GM19238 (cell line): ENCODE measurements around the gene PDSS1.
"Not testable (repeated sequence)": the region's sequence is repeated elsewhere in the genome, so short reads cannot be mapped to it uniquely, and the experiment has no call there.

Experiments used
- DNase-seq: peaks from one replicate; pipeline ENCODE4 v3.0.0; 2011; ENCODE audit warnings: low spot score; ENCODE audit not compliant: insufficient read length

The PDSS1 gene

GRCh38 chr10:26739071-26739631, 41.6 kb downstream of the PDSS1 start:
- DNase-seq, result no peak

DNA sequence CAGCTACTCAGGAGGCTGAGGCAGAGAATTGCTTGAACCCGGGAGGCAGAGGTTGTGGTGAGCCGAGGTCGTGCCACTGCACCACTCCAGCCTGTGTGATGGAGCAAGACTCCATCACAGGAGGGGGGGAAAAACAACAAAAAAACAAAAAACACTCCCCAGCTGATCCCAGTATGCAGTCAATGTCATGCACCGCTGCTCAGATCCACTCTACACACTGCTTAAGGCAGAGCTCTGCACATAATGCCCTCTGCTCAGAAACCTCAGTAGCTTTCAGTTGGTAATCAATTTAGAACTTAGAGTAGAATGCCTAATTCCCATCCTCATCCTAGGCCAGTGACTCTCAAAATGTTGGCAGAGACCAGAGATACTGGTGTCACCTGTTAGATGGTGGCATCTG, 43.9 kb downstream of the PDSS1 start:
- no peak for DNase-seq

DNA sequence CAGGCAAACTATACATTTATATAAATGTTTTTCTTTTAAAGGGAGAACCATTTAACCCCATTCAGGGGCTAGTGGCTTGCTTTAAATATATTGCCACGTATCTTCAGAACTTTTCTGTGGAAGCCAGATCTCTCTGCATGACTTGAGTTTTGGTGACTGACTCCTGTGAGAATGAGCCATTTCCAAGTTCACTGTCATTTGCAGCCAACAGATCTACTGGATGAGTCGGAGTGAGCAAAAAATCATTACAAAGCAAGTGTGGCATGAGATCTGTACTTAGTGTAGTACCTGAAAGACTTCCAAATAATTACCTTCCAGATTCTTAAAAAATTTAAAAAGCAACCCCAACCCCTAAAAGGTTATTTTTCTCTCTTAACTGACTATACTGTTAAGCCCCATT, 45.6 kb downstream of the PDSS1 start:
- DNase-seq, result no peak

- no peak for DNase-seq
Measured at GRCh38 chr10:26743841-26744240, 46.3 kb downstream of the PDSS1 start.

DNA sequence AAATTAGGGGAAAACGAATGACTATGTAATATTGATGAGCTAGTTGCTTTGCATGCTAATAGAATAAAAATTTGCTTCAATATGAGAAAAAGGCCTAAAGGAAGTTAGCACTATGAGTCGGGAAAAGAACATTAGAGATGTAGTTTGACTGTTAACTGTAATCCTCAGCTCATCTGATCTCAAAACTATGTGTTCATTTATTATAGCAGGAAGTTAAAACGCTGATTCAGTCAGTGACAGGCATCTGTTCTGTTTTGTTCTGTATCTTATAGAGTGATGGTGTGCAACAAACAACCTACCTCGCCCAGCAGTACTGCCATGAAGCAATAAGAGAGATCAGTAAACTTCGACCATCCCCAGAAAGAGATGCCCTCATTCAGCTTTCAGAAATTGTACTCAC, 48.6 kb downstream of the PDSS1 start:
- DNase-seq, result no peak

DNA sequence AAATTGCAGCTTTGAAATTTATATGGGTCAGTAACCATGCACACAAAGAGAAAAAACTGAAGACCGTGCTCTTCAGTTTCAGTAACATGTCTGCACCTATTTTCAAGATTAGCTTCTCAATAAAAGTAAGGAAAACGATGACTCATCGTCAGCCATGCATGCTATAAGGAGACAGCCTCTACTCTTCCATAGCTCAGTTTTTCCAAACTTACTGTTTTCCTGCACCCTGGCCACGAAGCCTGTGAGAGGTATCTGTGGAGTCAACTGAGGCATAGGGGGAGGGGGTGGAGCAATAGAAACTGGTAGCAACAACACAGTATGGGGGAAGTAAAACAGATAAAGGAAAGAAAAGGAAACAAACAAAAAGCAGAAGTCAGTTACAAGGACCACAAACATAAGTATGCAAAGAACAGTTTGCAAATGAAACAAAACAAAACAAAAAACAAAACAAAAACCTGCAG, 58.0 kb downstream of the PDSS1 start:
- no peak for DNase-seq

DNA sequence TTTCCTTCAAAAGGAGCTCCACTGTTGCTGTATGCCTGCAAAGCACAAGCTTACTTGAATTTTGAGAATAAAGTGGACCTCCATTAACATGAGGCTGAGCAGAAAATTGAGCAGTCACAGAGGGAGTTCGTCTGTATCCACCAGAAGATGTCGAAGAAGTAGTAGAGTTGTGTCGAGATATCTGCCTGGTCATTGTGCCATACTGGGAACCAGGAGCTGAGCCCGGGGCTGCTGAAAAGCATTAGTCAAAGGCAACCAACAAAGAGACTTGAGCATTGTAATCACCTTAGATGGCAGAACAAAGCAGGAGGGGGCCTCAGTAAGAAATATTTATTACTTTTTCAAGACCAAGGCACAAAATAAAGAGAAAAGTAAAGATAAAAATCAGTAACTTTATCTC, 61.5 kb downstream of the PDSS1 start:
- DNase-seq, result no peak

DNA sequence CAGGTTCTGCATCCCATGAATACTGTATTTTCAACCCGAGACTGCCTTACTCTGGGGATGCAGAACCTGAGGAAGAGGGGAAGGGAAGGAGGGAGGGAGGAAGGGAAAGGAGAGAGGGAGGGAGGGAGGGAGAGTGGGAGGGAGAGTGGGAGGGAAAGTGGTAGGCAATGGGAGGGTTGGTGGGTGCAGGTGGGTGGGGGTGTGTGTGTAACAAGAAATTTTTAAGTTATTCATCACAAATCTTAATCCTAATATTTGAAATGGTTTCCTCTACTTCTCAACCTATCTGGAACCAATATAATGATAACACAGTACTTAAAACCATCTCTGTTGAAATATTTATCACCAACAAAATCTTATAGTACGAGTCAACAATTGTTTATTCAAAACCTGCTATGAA, 68.0 kb downstream of the PDSS1 start:
- DNase-seq, result no peak

DNA sequence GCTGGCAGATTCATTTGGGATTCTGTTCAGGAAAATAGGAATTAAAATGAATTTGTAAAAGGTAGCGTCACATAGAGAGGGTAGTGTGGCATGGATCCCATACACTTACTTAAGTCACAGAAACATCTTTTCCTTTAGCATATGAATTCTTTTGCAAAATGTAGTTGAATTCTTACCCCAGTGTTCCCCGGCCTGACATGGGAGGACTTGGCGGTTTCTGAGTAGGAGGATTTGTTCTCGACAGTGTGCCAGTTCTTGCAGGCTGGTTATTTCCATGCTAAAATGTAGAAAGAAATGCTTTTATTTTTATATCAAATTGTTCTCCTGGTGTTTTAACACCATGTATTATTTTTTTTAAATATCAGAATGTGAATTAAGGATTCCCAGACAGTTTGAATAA, 72.6 kb downstream of the PDSS1 start:
- DNase-seq, result no peak

GRCh38 chr10:26773633-26774032, 76.1 kb downstream of the PDSS1 start:
- no peak for DNase-seq

GRCh38 chr10:26776258-26776657, 78.8 kb downstream of the PDSS1 start:
- no peak for DNase-seq

DNA sequence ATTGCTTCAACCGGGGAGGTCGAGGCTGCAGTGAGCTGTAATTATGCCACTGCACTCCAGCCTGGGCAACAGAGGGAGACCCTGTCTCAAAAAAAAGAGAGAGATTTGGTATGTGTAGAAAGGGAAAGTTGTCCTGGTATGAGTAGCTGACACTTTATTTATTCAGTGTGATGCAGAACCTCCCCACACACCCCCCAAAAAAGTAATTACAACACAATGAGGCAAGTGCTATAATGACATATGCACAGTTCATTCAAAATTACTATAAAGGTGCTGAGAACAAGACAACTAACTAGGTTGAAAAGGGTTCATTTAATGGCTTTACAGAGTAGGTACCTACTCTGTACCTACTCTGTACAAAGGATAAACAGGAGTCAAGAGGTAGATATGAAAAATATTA, 80.2 kb downstream of the PDSS1 start:
- DNase-seq, result no peak

DNA sequence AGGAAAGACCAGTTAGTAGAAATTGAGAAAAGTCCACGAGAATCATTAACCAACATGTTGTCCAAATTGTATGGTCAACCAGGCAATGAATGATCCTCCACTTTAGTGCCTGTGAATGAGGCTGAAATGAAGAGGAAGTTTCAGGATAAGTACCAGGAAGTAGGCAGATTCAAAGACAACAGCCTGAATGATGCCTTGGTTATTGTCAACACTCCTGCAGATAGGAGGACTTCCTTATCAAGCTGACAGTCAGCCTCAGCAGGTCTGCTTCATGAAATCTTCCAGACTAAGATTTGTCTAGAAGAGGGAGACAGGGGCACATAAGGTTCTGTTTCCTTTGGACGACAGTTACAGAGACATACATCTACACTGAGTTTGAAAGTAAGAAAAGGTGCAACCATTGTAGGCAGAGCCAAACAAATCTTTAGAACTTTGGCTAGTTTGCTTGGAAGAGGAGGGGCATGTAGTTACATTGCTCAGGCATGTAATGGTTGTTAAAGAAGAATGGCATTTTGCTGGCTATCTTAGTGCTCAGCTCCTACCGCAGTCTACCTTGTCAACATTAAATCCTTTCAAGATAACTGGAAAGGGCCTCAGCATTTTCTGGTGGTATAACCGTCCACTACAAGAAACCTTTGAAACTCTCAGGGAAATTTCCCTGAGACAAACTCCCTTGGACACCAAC, 81.8 kb downstream of the PDSS1 start:
- DNase-seq, result no peak

GRCh38 chr10:26780106-26780792, 82.7 kb downstream of the PDSS1 start:
- no peak for DNase-seq

DNA sequence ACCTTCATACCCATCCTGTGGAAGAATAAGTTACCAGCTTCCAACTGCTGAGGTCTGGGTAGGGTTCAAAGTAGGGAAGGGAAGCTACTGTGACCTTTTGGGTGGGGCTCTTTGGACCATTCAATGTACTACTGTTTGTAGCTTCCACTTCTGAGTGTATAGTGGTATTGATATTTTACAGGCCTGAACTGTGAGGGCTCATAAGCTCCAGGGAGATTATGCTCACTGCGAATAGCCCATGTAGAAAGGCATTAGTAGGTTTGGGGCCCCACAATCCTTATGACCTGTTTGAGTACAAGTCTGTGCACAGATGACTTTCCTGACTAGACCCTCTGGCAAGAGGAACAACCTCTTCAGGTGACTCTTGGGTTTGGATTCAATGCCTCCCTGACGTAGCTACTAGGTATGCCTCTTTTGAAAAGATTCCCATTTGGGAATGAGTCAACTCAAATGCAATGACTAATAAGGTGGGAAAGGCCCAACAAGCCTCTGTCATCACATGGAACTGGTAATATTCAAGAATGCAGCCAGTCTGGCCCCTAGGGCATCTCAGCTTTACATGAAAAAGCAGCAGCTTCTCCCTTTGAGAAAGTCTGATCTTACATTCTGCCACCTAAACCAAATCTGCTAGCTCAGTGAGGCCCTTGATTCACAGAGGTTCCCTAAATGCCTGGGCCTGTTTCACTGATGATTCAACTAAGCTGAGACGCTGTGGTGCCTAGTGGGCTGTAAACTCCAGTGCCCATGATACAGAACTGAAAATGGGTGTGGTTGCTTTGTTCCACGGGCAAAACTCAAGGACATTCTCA, 83.5 kb downstream of the PDSS1 start:
- no peak for DNase-seq

GRCh38 chr10:26781797-26782196, 84.3 kb downstream of the PDSS1 start:
- DNase-seq, result no peak

DNA sequence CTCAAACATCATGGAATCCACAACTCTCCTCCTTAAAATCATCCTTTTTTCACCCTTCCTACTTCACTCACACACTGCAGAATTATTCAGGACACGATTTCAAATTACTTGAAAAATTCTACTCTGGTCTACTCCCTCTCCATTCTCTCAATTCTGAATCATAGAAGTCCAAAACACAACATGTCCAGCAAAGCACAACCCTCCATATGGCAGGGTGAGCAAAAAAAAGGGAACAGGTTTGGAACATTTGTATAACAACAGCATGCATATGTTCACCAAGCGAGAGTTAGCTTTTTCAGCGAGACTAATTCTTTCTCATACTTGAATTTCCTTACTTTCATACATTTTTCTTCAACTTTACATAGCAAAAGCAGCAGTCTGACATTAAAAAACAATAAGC, 89.9 kb downstream of the PDSS1 start:
- DNase-seq, result no peak

DNA sequence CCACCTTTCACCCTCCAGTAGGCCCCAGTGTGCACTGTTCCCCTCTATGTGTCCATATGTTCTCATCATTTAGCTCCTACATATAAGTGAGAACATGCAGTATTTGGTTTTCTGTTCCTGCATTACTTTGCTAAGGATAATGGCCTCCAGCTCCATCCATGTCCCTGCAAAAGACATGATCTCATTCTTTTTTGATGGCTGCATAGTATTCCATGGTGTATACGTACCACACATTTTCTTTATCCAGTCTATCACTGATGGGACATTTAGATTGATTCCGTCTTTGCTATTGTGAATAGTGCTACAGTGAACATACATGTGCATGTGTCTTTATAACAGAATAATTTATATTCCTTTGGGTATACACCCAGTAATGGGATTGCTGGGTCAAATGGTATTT, 92.3 kb downstream of the PDSS1 start:
- not testable (repeated sequence) for DNase-seq

- DNase-seq, result no peak
Measured at GRCh38 chr10:26790221-26790995, 92.9 kb downstream of the PDSS1 start.

- no peak for DNase-seq
Measured at GRCh38 chr10:26792758-26793495, 95.4 kb downstream of the PDSS1 start.
